ENCODE results near the gene KCNH4. TPM values are rescaled to one million over a fixed set of nuclear protein-coding genes. Genes with fewer than 3 reads are reported as not detected.

KCNH4 gene
- total RNA-seq, 1 donor from 2014 or later = not detected

DNA sequence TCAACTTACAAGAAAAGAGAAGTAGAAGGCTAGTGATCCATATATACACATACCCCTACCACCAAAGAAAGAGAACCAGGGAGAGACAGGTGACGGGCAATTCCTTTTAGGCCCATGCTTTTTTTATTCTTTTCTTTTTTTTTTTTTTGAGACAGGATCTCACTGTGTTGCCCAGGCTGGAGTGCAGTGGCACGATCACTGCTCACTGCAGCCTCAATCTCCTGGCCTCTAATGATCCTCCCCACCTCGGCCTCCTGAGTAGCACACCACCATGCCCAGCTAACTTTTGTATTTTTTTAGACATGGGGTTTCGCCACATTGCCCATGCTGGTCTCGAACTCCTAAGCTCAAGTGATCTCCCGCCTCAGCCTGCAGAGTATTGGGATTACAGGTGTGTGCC, 53.5 kb downstream of the KCNH4 start:
- Histone ChIP-seq H3K36me3 (ENCODE audit: control insufficient read depth, insufficient read depth, low read length) (peaks cover 2% of the 10 kb centered on the region), H3K4me3 (ENCODE audit: low read depth, low read length) (no peak overlapping the region), H3K27me3 (ENCODE audit: control insufficient read depth, insufficient read depth, low read length) (no peaks in the 10 kb centered on the region)
- TF ChIP-seq, protein P1, sequence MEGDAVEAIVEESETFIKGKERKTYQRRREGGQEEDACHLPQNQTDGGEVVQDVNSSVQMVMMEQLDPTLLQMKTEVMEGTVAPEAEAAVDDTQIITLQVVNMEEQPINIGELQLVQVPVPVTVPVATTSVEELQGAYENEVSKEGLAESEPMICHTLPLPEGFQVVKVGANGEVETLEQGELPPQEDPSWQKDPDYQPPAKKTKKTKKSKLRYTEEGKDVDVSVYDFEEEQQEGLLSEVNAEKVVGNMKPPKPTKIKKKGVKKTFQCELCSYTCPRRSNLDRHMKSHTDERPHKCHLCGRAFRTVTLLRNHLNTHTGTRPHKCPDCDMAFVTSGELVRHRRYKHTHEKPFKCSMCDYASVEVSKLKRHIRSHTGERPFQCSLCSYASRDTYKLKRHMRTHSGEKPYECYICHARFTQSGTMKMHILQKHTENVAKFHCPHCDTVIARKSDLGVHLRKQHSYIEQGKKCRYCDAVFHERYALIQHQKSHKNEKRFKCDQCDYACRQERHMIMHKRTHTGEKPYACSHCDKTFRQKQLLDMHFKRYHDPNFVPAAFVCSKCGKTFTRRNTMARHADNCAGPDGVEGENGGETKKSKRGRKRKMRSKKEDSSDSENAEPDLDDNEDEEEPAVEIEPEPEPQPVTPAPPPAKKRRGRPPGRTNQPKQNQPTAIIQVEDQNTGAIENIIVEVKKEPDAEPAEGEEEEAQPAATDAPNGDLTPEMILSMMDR (IDR thresholded peaks at IDR 0.05; ENCODE audit: insufficient read depth, low read length, poor library complexity, severe bottlenecking) = no peak
- no peak for DNase-seq (ENCODE audit: low read depth)

DNA sequence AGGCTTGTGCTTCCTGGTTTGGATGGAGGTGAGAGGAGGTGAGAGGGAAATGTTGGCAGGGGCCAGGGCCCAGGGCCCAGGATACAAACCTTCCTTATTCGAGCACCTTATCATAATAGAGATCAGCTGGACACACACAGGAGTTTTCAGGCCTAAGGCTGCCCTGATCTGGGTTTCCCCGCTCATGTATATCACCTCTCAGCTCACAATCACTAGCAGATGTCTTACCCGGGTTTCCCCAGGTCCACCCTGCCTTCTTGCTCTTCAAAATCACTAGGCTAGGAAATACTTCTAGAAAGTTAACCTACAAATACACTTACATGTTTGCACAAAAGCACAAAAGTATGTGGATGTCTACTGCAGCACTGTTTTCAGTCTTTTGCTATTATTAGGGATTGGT, 54.1 kb downstream of the KCNH4 start:
- TF ChIP-seq, protein P1 (IDR thresholded peaks at IDR 0.05; ENCODE audit: insufficient read depth, low read length, poor library complexity, severe bottlenecking) = no peak
- no peaks in the 10 kb centered on the region for H3K27me3 ChIP-seq (ENCODE audit: control insufficient read depth, insufficient read depth, low read length)
- DNase-seq (ENCODE audit: low read depth) = no peak
- no peak overlapping the region for H3K4me3 ChIP-seq (ENCODE audit: low read depth, low read length)
- H3K36me3 ChIP-seq (ENCODE audit: control insufficient read depth, insufficient read depth, low read length) = peaks cover 2% of the 10 kb centered on the region

DNA sequence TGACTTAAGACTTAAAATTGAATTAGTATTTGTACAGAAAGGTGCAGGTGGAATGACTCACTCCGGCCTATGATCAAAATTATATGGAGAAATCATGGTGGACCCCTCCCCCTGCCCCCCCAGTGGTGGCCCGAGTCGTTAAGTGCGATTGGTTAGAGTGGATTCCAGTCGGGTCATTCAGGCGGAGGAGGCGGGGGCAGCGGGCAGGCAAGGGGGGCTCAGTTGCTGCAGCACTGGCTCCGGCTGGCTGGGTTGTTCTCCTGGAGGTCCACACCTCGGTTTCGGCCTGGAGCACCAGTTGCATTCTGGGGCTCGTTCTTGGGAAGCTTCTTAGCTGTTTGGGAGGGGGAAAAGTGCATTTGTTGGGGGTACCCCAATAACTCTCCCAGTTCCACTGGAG, 55.4 kb downstream of the KCNH4 start:
- DNase-seq (ENCODE audit: low read depth) = no peak
- H3K27me3 ChIP-seq (ENCODE audit: control insufficient read depth, insufficient read depth, low read length) = no peaks in the 10 kb centered on the region
- TF ChIP-seq, protein P1 (IDR thresholded peaks at IDR 0.05; ENCODE audit: insufficient read depth, low read length, poor library complexity, severe bottlenecking) = no peak
- no peak overlapping the region for H3K4me3 ChIP-seq (ENCODE audit: low read depth, low read length)
- peaks cover 2% of the 10 kb centered on the region for H3K36me3 ChIP-seq (ENCODE audit: control insufficient read depth, insufficient read depth, low read length)

DNA sequence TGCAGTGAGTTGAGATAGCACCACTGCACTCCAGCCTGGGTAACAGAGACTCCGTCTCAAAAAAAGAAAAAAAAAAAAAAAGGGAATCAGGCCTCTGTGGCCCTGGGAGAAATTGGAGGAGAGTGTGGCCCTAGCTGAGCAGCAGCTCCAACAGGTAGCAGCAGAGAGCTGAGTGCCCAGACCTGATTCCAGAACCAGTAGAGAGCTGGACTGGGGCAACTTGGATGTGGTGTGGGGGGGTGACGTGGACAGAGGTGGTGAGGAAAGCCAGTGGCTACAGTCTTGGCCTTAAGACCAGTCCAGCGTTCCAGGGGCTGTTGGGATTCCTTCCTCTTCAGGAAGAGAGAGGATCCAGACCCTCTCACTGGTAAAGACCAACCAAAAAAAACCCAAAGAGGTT, 56.7 kb downstream of the KCNH4 start:
- H3K36me3 ChIP-seq (ENCODE audit: control insufficient read depth, insufficient read depth, low read length) = peaks cover 2% of the 10 kb centered on the region
- DNase-seq (ENCODE audit: low read depth) = no peak
- H3K4me3 ChIP-seq (ENCODE audit: low read depth, low read length) = no peak overlapping the region
- TF ChIP-seq, protein P1 (IDR thresholded peaks at IDR 0.05; ENCODE audit: insufficient read depth, low read length, poor library complexity, severe bottlenecking) = no peak
- no peaks in the 10 kb centered on the region for H3K27me3 ChIP-seq (ENCODE audit: control insufficient read depth, insufficient read depth, low read length)

DNA sequence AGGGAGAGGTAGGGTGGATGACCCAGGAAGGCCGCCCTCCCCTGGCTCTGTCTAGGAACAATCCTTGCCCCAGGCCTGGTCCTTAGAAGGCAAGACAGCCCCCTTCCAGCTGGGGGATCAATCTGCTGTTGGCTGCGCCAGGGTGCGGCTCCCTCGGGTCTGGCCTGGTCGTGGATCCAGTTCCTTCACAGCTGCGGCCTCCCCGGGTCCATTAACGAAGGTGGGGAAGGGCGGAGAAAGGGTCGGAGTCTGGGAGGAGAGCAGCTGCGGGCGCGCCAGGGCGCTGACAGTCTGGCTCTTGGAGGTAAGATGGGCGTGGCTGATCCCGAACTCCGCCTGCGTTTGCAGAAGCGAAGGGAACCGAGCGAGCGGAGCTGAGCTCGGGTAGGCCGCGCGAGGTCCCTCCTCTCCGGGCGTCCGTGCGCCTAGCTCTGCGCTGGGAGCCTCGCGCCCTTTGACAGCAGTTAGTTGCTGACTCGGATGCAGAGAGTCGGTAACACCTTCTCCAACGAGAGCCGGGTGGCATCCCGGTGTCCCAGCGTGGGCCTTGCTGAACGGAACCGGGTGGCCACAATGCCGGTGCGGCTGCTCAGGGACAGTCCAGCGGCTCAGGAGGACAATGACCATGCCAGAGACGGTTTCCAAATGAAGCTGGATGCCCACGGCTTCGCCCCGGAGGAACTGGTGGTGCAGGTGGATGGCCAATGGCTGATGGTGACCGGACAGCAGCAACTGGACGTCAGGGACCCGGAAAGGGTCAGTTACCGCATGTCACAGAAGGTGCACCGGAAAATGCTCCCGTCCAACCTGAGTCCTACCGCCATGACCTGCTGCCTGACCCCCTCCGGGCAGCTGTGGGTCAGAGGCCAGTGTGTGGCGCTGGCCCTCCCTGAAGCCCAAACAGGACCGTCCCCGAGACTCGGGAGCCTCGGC, 58.3 kb downstream of the KCNH4 start, which contains the start of gene HSPB9:
Gene HSPB9, plus strand, starts transcription at position 434 of the 933 bp plus-strand sequence. Its CDS starts 47 bp downstream, at position 481.
- Histone ChIP-seq H3K27me3 (ENCODE audit: control insufficient read depth, insufficient read depth, low read length) (no peaks in the 10 kb centered on the region), H3K4me3 (ENCODE audit: low read depth, low read length) (no peak within 1 kb of the TSS), H3K36me3 (ENCODE audit: control insufficient read depth, insufficient read depth, low read length) (peaks cover 2% of the 10 kb centered on the region)
- TF ChIP-seq, protein P1 (IDR thresholded peaks at IDR 0.05; ENCODE audit: insufficient read depth, low read length, poor library complexity, severe bottlenecking) = no peak
- DNase-seq (ENCODE audit: low read depth) = no peak

All from kidney epithelial cell (primary cell).